HG03457 (cell line): ENCODE results near the gene CTSV.
"Not testable (repeated sequence)": the region's sequence is repeated elsewhere in the genome, so short reads cannot be mapped to it uniquely, and the experiment has no call there.

Experiments
- ATAC-seq: cut with Tn5 transposase; IDR thresholded peaks from one replicate; pipeline ENCODE4 v1.9.1; 2021; ENCODE audit warnings: moderate number of reproducible peaks; ENCODE audit not compliant: unreplicated experiment

Gene CTSV

DNA sequence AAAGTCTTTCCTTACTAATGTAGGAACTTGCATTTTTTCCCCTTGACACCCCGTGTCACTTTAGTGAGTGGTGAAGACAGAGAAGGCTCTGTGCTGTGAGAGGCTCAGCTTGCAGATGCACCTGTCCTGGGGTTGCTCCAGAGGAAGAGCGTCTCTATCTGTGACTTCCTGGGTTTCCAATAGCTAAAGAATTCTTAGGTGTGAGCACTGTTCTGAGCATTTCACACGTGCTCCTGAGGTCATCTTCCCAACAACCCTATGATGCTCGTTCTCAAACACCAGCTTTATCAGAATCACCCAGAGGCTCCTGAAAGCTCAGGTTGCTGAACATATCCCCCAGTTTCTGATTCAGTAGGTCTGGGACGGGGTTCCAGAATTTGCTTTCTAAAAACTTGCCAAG is 6.4 kb upstream of the CTSV start:
- ATAC-seq = no peak

- no peak for ATAC-seq
These were observed 3.0 kb upstream of the CTSV start for GRCh38 chr9:97041898-97042297.

DNA sequence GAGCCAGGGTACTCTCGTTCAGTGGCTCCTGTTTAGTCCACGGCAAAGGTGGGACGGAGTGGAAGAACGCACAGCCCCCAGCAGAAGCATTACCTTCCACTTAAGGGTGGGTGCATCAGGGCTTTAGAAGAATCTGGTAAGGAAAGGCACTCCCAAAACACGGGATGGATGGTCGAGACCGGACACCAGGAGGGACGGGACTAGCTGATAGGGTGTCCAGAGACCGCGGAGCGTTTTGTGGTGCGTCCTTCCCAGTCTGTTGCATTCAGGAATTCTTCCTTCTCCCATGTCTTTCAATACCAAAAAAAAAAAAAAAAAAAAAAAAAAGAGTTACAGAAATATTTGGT is 545 bp upstream of the CTSV start:
- ATAC-seq = no peak

DNA sequence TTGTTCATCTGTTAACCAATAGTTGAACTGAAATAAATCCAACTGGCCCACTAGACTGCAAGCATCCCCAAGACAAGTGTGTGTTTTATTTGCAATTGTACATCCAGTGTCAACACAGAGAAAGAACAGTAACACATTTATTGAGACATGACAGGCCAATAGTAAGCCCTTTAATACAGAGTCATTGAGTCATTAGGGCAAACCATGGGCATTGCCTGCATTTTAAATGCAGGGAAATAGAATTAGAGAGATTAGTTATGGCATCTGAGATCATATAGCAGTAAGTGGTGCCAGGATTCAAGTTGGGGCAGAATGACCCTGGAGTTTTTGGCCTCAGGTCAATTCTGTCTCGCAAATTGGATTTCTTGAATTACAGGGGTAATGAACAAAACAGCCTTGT is 15.4 kb downstream of the CTSV start:
- ATAC-seq = not testable (repeated sequence)

DNA sequence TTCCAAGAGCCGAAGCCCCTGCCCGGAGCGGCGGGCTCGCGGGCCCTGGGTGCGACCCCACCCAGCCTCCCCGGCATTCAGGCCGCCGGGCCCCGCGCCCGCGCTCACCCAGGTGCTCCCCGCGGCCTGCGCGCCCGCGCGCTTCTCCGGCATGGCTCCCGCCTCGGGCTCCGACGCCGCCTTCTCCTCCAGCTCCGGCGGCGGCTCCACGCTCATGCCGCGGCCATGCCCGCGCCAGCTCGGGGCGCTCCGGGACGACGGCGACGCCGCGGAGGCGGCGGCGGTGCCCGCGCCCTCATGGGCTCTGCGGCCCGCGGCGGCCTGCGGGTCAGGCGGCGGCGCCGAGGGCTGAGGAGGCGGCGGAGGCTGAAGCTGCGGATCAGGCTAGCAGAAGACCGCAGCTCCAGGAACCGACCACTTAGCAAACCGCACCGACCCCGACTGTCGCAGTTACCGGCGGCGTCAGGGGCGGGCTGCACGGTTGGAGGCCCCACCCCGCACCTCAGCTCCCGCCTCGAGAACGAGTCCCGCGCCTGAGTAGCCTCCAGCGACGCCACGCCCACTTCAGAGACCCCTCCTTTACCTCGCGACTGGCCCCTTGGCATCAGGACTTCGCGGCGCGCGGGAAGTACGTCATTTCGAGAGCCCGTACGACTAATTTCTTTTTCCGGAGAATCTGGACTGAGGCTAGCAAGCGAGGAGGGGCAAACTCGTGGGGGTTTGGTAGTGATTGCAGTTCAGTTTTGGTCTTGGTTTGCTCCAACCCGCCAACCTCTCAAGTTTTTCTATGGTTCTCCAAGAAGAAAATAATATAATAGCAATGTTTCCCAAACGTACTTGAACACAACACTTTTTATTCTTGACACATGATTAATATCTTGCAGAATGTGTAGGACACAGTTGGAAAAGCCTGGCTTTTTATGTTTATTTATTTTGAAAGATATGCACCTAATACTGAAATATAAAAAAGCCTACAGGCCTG is 25.5 kb downstream of the CTSV start:
- peak; percentile 71 for ATAC-seq

GRCh38 chr9:97012617-97013016 is 26.3 kb downstream of the CTSV start:
- ATAC-seq = peak; percentile 47

DNA sequence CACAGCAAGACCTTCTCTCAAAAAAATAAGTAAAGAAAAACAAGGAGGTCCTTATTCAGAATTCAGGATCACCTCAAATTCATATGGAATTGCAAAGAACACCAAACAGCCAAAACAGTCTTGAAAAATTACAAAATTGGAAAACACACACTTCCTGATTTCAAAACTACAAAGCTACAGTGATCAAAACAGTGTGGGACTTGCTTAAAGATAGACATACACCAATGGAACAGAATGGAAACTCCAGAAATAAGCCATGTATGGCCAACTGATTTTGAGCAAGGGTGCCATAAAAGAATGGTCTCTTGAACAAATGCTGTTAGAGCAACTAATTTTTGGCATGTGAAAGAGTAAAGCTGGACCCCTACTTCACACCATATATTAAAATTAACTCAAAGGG is 36.7 kb downstream of the CTSV start:
- not testable (repeated sequence) for ATAC-seq

DNA sequence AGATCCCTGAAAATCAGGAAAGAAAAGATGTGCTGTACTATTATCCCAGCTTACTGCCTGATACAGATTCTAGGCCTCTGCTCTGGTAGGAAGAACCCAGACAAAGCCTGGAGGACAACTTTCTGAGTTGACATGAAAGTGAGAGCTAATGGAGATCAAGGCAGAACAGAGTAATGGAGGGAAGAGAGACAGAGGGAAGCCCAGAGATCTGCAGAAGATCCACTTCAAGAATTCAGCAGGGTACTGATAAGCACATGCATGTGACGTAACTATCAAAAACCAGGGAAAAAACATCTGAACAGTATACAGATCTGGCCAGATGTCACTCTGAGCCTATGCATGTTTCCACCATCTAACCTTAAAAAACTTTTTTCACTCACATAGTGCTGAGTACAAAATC is 37.6 kb downstream of the CTSV start:
- ATAC-seq = not testable (repeated sequence)

GRCh38 chr9:97000139-97000787 is 38.7 kb downstream of the CTSV start:
- ATAC-seq = not testable (repeated sequence)

- not testable (repeated sequence) for ATAC-seq
These were observed 39.2 kb downstream of the CTSV start for GRCh38 chr9:96999733-97000132.

DNA sequence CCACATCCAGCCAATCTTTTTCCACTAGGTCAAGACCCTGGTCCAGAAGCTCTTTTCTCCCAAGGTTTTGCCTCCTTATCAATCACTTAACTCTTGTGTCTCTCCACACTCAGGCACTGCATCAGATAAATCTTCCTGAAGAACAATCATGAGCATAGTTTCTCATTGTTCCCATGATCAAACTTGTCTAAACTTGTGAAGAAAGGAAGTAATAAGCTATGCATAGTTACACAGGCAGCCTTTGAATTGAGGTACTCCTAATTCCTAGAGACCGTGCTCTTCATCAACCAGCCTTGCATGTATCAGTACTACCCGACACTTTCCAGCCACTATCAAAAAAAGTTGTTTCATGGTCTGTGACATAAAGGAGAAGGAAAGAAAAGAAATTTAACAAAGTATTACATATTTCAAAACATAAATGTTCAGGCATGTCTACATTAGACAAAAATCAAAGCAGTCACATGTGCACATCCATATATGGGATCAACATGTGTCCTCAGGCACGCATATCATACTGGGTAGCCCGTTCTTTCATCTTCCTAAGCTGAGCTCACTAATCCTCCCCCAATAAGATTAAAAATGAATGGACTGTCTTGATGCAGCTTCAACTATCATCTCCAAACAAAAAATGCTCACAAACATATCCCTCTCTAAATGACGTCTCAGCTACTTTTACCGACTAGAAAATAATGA is 41.8 kb downstream of the CTSV start:
- ATAC-seq = not testable (repeated sequence)

- ATAC-seq = not testable (repeated sequence)
These were observed 44.4 kb downstream of the CTSV start for GRCh38 chr9:96994531-96995016.

- not testable (repeated sequence) for ATAC-seq
These were observed 46.6 kb downstream of the CTSV start for GRCh38 chr9:96992303-96992702.

GRCh38 chr9:96989747-96990318 is 49.1 kb downstream of the CTSV start:
- ATAC-seq = not testable (repeated sequence)

DNA sequence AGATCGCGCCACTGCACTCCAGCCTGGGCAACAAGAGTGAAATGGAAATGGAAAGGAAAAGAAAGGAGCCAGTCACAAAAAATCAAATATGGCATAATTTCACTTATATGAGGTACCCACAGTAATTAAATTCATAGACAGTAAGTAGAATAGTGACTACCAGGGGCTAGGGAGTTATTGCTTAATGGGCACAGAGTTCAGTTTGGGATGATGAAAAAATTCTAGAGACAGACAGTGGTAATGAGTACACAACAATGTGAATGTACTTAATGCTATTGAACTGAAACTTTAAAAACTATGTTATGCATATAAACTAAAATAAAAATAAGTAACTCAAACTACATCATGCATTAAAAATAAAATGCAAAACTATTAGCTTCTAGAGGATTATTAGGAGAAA is 54.1 kb downstream of the CTSV start:
- not testable (repeated sequence) for ATAC-seq

DNA sequence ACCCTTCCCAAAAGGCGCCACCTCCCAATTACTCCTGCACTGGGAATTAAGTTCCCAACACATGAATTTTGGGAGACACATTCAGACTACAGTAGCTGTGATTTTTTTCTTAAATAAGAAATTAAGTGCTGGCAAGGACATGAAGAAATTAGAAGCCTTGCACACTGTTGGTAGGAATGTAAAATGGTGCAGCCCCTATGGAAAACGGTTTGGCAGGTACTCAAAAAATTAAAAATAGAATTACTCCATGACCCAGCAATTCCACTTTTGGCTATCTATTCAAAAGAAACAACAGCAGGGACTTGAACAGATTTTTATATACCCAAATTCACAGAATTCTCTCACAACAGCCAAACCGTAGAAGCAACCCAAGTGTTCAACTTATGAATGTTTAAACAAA is 54.8 kb downstream of the CTSV start:
- not testable (repeated sequence) for ATAC-seq

DNA sequence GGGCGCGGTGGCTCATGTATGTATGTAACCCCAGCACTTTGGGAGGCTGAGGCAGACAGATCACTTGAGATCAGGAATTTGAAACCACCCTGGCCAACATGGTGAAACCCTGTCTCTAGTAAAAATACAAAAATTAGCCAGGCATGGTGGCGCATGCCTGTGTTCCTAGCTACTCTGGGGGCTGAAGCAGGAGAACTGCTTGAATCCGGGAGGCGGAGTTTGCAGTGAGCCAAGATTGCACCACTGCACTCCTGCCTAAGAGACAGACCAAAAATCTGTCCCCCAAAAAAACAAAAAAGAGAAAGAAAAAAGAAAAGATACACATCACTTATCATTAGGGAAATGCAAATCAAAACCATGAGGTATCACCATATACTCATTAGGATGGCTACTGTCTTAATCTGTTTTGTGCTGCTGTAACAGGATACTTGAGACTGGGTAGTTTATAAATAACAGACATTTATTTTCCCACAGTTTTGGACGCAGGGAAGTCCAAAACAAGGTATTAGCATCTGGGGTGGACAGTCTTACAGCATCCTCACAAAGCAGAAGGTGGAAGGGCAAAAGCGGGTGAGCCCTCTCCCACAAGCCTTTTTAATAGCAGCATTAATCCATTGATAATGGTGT is 55.3 kb downstream of the CTSV start:
- not testable (repeated sequence) for ATAC-seq
